ENCODE data around the gene ANO1. TPM values are rescaled to one million over a fixed set of nuclear protein-coding genes. Genes with fewer than 3 reads are reported as not detected.

The ANO1 gene
- total RNA-seq, 4 donors from 2014 or later: 2.3 to 9.2 (median 4.2) TPM

GRCh38 chr11:70099578-70100279 is 21.6 kb downstream of the ANO1 start:
- intact Hi-C loops (cut with DNase I; ENCODE audit: low total_unique reads): loop anchor here (10.0 kb wide), 1 partner anchor 185 kb away; no protein-coding TSS in a partner anchor
- in situ Hi-C loops (cut with MboI; ENCODE audit: low sequenced_read_pairs in 4 of 4): no loop called here
- Histone ChIP-seq H3K4me3 (no peak overlapping the region), H3K36me3 (no peaks in the 10 kb centered on the region), H3K9me3 (no peaks in the 10 kb centered on the region), H3K27me3 (no peaks in the 10 kb centered on the region), H3K27ac (peak overlapping the region in 3 of 4 donors; percentile 27 to 55 (median 43)), H3K4me1 (peaks cover 0 to 8% of the 10 kb centered on the region in 2 donors)
- TF ChIP-seq POLR2A (IDR thresholded peaks at IDR 0.05) (no peak), CTCF (IDR thresholded peaks at IDR 0.05 in 4 of 5, conservative IDR thresholded peaks at IDR 0.05 in 1 of 5) (no peak)
- ATAC-seq (no peak), DNase-seq (no peak)

GRCh38 chr11:70100280-70100603 is 22.1 kb downstream of the ANO1 start:
- TF ChIP-seq POLR2A (IDR thresholded peaks at IDR 0.05) (no peak), CTCF (IDR thresholded peaks at IDR 0.05 in 4 of 5, conservative IDR thresholded peaks at IDR 0.05 in 1 of 5) (no peak)
- Histone ChIP-seq H3K9me3 (no peaks in the 10 kb centered on the region), H3K4me3 (no peak overlapping the region), H3K27ac (peak overlapping the region in 1 of 4 donors; percentile 55), H3K4me1 (peaks cover 0 to 8% of the 10 kb centered on the region in 2 donors), H3K27me3 (no peaks in the 10 kb centered on the region), H3K36me3 (no peaks in the 10 kb centered on the region)
- ATAC-seq (no peak), DNase-seq (no peak)
- in situ Hi-C loops (cut with MboI; ENCODE audit: low sequenced_read_pairs in 4 of 4): no loop called here
- intact Hi-C loops (cut with DNase I; ENCODE audit: low total_unique reads): no loop called here

GRCh38 chr11:70100791-70101190 is 22.7 kb downstream of the ANO1 start:
- Histone ChIP-seq H3K27ac (no peak overlapping the region), H3K36me3 (no peaks in the 10 kb centered on the region), H3K4me1 (peaks cover 0 to 8% of the 10 kb centered on the region in 2 donors), H3K9me3 (no peaks in the 10 kb centered on the region), H3K4me3 (no peak overlapping the region), H3K27me3 (no peaks in the 10 kb centered on the region)
- in situ Hi-C loops (cut with MboI; ENCODE audit: low sequenced_read_pairs in 4 of 4): no loop called here
- intact Hi-C loops (cut with DNase I; ENCODE audit: low total_unique reads): no loop called here
- TF ChIP-seq POLR2A (IDR thresholded peaks at IDR 0.05) (no peak), CTCF (IDR thresholded peaks at IDR 0.05 in 4 of 5, conservative IDR thresholded peaks at IDR 0.05 in 1 of 5) (no peak)
- DNase-seq (no peak), ATAC-seq (no peak)

- no peak for ATAC-seq
- H3K27ac ChIP-seq: peak overlapping the region in 1 of 4 donors; percentile 4
- in situ Hi-C loops (cut with MboI; ENCODE audit: low sequenced_read_pairs in 4 of 4): no loop called here
- no peak for TF ChIP-seq POLR2A (IDR thresholded peaks at IDR 0.05)
- no peak for TF ChIP-seq CTCF (IDR thresholded peaks at IDR 0.05 in 4 of 5, conservative IDR thresholded peaks at IDR 0.05 in 1 of 5)
- no peak overlapping the region for H3K4me3 ChIP-seq
- intact Hi-C loops (cut with DNase I; ENCODE audit: low total_unique reads): no loop called here
- H3K4me1 ChIP-seq: peaks cover 0 to 11% of the 10 kb centered on the region in 2 donors
- H3K9me3 ChIP-seq: no peaks in the 10 kb centered on the region
- H3K36me3 ChIP-seq: no peaks in the 10 kb centered on the region
- H3K27me3 ChIP-seq: no peaks in the 10 kb centered on the region
- no peak for DNase-seq
Measured at GRCh38 chr11:70103256-70103975, 25.3 kb downstream of the ANO1 start.
